ENCODE data around the gene SECTM1. TPM values are rescaled to one million over a fixed set of nuclear protein-coding genes. Genes with fewer than 3 reads are reported as not detected.

SECTM1 gene
- total and polyA plus RNA-seq, 9 of the 15 experiments (the other 6 are each of a cell fraction or from before 2014, with no cell fraction given): 0.11 to 0.46 (median 0.18) TPM; not detected in 6

DNA sequence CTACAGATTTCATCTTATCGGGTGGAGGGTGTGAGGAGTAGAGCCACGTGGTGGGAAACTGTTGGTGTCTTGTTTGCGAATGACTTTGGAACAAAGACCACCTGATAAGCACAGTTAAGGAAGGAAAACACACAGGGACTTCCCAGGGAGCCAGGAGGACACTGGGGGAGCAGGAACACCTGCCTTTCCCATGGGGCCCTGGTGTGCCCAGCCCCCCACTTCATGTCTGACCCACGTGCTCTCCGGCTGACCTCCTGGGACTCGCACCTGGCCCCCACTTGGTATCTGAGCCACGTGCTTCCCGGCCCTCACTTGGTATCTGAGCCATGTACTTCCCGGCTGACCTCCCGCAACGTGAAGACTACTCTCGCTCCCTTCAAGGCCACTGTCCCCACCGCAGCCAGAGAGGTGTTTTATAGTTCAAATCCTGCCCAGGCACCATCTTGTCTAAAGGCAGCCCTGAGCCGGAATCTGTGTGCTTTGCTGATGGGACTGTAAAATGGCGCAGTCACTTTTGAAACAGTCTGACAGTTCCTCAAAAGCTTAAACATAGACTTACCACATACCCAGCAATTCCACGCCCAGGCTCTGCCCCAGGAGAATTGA is 54.7 kb downstream of the SECTM1 start (continued):
- 0 out of 4 replicates have a peak, but pooled peaks of 1 of the 2 experiments have one; percentile 46 for TF ChIP-seq FOXA3 (CRISPR knock-in tag; conservative IDR thresholded peaks at IDR 0.05 in 1 of 2, IDR thresholded peaks at IDR 0.05 in 1 of 2)
- TF ChIP-seq MAX (CRISPR knock-in tag; IDR thresholded peaks at IDR 0.05): peak; percentile 84
- TF ChIP-seq SMAD4 (CRISPR knock-in tag; conservative IDR thresholded peaks at IDR 0.05): 0 out of 2 replicates have a peak, but pooled peaks have one; percentile 22
- peak; percentile 21 to 57 for TF ChIP-seq E2F6 (IDR thresholded peaks at IDR 0.05; ENCODE audit: borderline replicate concordance in 1 of 2, extremely low read depth in 1 of 2, insufficient read depth in 1 of 2, insufficient read length in 1 of 2, low read depth in 1 of 2, low read length in 1 of 2, poor library complexity in 1 of 2, severe bottlenecking in 1 of 2)
- no peak for TF ChIP-seq NELFE (IDR thresholded peaks at IDR 0.05; ENCODE audit: insufficient read depth, insufficient read length)
- TF ChIP-seq RB1 (IDR thresholded peaks at IDR 0.05; ENCODE audit: low read depth): 0 out of 2 replicates have a peak, but pooled peaks have one; percentile 6
- TF ChIP-seq, protein P1, sequence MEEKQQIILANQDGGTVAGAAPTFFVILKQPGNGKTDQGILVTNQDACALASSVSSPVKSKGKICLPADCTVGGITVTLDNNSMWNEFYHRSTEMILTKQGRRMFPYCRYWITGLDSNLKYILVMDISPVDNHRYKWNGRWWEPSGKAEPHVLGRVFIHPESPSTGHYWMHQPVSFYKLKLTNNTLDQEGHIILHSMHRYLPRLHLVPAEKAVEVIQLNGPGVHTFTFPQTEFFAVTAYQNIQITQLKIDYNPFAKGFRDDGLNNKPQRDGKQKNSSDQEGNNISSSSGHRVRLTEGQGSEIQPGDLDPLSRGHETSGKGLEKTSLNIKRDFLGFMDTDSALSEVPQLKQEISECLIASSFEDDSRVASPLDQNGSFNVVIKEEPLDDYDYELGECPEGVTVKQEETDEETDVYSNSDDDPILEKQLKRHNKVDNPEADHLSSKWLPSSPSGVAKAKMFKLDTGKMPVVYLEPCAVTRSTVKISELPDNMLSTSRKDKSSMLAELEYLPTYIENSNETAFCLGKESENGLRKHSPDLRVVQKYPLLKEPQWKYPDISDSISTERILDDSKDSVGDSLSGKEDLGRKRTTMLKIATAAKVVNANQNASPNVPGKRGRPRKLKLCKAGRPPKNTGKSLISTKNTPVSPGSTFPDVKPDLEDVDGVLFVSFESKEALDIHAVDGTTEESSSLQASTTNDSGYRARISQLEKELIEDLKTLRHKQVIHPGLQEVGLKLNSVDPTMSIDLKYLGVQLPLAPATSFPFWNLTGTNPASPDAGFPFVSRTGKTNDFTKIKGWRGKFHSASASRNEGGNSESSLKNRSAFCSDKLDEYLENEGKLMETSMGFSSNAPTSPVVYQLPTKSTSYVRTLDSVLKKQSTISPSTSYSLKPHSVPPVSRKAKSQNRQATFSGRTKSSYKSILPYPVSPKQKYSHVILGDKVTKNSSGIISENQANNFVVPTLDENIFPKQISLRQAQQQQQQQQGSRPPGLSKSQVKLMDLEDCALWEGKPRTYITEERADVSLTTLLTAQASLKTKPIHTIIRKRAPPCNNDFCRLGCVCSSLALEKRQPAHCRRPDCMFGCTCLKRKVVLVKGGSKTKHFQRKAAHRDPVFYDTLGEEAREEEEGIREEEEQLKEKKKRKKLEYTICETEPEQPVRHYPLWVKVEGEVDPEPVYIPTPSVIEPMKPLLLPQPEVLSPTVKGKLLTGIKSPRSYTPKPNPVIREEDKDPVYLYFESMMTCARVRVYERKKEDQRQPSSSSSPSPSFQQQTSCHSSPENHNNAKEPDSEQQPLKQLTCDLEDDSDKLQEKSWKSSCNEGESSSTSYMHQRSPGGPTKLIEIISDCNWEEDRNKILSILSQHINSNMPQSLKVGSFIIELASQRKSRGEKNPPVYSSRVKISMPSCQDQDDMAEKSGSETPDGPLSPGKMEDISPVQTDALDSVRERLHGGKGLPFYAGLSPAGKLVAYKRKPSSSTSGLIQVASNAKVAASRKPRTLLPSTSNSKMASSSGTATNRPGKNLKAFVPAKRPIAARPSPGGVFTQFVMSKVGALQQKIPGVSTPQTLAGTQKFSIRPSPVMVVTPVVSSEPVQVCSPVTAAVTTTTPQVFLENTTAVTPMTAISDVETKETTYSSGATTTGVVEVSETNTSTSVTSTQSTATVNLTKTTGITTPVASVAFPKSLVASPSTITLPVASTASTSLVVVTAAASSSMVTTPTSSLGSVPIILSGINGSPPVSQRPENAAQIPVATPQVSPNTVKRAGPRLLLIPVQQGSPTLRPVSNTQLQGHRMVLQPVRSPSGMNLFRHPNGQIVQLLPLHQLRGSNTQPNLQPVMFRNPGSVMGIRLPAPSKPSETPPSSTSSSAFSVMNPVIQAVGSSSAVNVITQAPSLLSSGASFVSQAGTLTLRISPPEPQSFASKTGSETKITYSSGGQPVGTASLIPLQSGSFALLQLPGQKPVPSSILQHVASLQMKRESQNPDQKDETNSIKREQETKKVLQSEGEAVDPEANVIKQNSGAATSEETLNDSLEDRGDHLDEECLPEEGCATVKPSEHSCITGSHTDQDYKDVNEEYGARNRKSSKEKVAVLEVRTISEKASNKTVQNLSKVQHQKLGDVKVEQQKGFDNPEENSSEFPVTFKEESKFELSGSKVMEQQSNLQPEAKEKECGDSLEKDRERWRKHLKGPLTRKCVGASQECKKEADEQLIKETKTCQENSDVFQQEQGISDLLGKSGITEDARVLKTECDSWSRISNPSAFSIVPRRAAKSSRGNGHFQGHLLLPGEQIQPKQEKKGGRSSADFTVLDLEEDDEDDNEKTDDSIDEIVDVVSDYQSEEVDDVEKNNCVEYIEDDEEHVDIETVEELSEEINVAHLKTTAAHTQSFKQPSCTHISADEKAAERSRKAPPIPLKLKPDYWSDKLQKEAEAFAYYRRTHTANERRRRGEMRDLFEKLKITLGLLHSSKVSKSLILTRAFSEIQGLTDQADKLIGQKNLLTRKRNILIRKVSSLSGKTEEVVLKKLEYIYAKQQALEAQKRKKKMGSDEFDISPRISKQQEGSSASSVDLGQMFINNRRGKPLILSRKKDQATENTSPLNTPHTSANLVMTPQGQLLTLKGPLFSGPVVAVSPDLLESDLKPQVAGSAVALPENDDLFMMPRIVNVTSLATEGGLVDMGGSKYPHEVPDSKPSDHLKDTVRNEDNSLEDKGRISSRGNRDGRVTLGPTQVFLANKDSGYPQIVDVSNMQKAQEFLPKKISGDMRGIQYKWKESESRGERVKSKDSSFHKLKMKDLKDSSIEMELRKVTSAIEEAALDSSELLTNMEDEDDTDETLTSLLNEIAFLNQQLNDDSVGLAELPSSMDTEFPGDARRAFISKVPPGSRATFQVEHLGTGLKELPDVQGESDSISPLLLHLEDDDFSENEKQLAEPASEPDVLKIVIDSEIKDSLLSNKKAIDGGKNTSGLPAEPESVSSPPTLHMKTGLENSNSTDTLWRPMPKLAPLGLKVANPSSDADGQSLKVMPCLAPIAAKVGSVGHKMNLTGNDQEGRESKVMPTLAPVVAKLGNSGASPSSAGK (IDR thresholded peaks at IDR 0.05): peak; percentile 76
- no peak for TF ChIP-seq ZNF511 (CRISPR knock-in tag; IDR thresholded peaks at IDR 0.05)
- TF ChIP-seq, protein P2, sequence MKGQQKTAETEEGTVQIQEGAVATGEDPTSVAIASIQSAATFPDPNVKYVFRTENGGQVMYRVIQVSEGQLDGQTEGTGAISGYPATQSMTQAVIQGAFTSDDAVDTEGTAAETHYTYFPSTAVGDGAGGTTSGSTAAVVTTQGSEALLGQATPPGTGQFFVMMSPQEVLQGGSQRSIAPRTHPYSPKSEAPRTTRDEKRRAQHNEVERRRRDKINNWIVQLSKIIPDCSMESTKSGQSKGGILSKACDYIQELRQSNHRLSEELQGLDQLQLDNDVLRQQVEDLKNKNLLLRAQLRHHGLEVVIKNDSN (CRISPR knock-in tag; IDR thresholded peaks at IDR 0.05): 0 out of 2 replicates have a peak, but pooled peaks have one; percentile 11
- TF ChIP-seq YY1 (IDR thresholded peaks at IDR 0.05; ENCODE audit: borderline replicate concordance in 1 of 3, control insufficient read depth in 1 of 3, extremely low read depth in 1 of 3, insufficient read depth in 3 of 3, insufficient read length in 1 of 3, insufficient replicate concordance in 2 of 3, low read depth in 1 of 3, low read length in 2 of 3): peak in 1 of 3 experiments; percentile 42
